Measurements from ENCODE around the gene ZNF320.
A peak's percentile ranks its signal among the peaks of the same experiment; 100 is the strongest.
"Not testable (repeated sequence)": the region's sequence is repeated elsewhere in the genome, so short reads cannot be mapped to it uniquely, and the experiment has no call there.

The ZNF320 gene

DNA sequence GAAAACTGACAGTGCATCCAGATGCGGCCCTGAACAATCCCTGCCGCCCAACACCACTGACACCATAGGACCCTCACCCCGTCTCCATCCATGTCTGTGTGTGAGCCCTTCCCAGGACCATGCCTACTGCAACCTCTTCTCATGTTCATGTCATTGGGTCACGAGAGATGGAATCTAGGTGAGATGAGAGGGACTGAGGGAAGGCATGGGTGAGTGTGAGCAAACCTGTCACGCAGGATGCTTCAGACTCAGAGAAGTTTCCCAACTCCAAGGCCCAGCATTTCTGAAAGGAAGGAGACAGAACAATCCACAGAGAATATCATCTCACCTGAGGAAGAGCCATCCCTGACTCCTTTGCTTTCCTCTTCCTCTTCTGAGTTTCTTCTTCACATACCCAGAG lies 20.1 kb upstream of the ZNF320 start:
- DNase-seq: no peak

DNA sequence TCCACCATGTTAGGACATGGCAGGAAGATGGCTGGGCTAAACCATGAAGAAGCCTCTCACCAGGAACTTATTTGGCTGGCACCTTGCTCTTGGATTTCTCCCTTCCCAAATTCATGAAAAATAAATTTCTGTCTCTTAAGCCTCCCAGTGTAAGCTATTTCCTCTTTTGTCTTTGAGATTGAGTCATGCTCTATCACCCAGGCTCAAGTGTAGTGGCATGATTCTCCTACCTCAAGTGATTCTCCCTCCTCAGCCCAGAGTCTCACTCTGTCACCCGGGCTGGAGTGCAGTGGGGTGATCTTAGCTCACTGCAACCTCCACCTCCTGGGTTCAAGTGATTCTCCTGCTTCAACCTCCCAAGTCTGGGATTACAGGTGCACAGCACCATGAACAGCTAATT lies 13.2 kb upstream of the ZNF320 start:
- DNase-seq: no peak

- not testable (repeated sequence) for DNase-seq
These were observed 6.8 kb upstream of the ZNF320 start for GRCh38 chr19:52904052-52904780.

- DNase-seq: no peak
These were observed 4.4 kb upstream of the ZNF320 start for GRCh38 chr19:52901842-52902241.

- not testable (repeated sequence) for DNase-seq
These were observed 1.2 kb upstream of the ZNF320 start for GRCh38 chr19:52898596-52898995.

- no peak for DNase-seq
These were observed 666 bp upstream of the ZNF320 start for GRCh38 chr19:52898101-52898500.

GRCh38 chr19:52896431-52897137 lies 851 bp downstream of the ZNF320 start:
- DNase-seq: no peak

DNA sequence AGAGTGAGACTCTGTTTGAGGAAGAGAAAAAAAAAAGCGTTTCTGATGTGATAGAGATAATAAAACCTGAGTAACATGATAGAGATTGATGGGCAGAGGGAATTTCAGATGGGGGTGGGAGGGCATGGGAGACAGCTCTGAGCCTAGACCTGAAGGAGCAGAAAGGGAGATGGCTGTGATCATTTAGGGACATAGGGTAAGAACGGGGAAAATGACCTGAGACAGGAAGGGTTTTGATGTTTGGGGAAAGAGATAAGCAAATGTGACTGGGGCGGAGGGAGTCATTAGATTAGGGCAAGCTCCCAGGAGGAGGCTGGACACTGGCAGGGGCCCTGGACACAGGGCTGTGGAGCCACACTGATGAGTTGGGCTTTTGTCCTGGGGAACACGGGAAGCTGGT lies 6.1 kb downstream of the ZNF320 start:
- DNase-seq: no peak

DNA sequence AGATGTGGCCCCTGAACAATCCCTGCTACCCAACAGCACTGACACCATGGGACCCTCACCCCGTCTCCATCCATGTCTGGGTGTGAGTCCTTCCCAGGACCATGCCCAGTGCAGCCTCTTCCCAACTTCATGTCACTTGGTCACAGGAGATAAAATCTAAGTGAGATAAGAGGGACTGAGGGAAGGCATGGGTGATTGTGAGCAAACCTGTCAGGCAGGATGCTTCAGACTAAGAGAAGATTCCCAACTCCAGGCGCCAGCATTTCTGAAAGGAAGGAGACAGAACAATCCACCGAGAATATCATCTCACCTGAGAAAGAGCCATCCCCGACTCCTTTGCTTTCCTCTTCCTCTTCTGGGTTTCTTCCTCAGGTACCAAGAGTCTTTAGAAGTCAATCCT lies 7.5 kb downstream of the ZNF320 start:
- DNase-seq: no peak

DNA sequence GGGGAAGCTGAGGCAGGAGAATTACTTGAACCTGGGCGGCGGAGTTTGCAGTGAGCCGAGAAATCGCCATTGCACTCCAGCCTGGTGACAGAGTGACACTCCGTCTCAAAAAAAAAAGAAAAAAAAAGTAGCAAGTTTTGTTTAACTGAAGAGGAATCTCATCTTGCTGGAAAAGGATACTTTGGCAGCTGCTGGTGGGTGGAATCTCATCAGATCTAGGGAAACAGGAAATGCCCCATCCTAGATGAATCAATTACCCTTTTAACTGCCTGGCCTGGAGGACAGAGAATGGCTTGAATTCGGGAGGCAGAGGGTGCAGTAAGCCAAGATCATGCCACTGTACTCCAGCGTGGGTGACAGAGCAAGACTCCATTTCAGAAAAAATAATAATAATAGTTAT lies 8.4 kb downstream of the ZNF320 start:
- no peak for DNase-seq

DNA sequence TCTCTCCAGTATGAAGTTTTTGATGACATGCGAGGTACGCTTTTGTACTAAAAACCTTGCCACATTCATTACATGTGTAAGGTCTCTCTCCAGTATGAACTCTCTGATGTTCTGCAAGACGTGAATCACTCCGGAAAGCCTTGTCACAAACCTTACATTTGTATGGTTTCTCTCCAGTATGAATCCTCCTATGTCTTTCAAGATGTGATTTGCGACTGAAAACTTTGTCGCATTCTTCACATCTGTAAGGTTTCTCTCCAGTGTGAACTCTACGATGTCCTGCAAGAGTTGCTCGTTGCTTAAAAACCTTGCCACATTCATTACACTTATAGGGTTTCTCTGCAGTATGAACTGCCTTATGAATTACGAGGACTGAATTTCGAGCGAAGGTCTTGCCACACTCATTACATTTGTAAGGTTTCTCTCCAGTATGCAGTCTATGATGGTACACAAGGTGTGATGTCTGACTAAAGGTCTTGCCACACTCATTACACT lies 16.5 kb downstream of the ZNF320 start:
- DNase-seq: no peak

GRCh38 chr19:52872996-52873395 lies 24.4 kb downstream of the ZNF320 start:
- not testable (repeated sequence) for DNase-seq

DNA sequence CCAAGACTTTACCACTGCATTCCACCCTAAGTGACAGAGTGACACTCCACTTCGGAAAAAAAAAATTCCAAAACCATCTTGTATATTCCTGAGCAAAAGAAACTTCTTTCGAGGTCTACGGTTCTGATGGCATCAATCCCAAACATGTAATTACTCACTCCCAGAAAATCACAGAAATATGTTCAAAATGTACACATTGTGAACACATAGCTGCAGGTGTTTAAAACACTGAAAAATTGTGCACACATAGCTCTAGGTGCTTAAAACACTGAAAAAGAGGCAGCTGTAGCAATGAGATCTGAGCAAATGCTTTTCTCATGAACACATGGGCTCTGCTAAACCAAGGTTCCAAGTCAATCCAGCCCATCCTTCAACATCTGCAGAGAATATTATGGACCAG lies 26.0 kb downstream of the ZNF320 start:
- no peak for DNase-seq

- not testable (repeated sequence) for DNase-seq
These were observed 29.4 kb downstream of the ZNF320 start for GRCh38 chr19:52868031-52868430.

- peak; percentile 25 for DNase-seq
These were observed 39.9 kb downstream of the ZNF320 start, which contains the start of gene ZNF468 for GRCh38 chr19:52857378-52858191. ZNF468 (minus strand) TSS chr19:52857619; CDS start chr19:52854272, 3,347 bp downstream.

GRCh38 chr19:52856540-52857377 lies 40.7 kb downstream of the ZNF320 start:
- not testable (repeated sequence) for DNase-seq

Data from NCI-H187 treated with DMSO at 0.1 percent for 48 hours (cell line).